Measurements from ENCODE around the gene RNASET2.

DNA sequence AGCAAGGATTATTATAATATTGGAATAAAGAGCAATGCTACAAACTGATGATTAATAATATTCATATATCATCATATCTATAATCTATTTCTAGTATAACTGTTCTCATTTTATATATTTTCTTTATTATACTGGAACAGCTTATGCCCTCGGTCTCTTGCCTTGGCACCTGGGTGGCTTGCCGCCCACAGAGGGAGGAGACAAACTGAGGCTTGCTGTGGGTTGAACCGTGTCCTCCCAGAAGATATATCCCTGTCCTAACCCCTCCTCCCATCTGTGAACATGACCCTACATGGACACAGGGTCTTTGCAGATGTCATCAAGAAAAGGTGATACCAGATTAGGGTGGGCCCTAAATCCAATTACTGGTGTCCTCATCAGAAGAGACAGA, 4.7 kb downstream of the RNASET2 start:
- TF ChIP-seq, protein P1, sequence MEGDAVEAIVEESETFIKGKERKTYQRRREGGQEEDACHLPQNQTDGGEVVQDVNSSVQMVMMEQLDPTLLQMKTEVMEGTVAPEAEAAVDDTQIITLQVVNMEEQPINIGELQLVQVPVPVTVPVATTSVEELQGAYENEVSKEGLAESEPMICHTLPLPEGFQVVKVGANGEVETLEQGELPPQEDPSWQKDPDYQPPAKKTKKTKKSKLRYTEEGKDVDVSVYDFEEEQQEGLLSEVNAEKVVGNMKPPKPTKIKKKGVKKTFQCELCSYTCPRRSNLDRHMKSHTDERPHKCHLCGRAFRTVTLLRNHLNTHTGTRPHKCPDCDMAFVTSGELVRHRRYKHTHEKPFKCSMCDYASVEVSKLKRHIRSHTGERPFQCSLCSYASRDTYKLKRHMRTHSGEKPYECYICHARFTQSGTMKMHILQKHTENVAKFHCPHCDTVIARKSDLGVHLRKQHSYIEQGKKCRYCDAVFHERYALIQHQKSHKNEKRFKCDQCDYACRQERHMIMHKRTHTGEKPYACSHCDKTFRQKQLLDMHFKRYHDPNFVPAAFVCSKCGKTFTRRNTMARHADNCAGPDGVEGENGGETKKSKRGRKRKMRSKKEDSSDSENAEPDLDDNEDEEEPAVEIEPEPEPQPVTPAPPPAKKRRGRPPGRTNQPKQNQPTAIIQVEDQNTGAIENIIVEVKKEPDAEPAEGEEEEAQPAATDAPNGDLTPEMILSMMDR (IDR thresholded peaks at IDR 0.05) = no peak
- TF ChIP-seq POLR2A (IDR thresholded peaks at IDR 0.05) = no peak
